HG02938 (cell line): Measurements from ENCODE around the gene UGDH.

Experiments
- ATAC-seq: cut with Tn5 transposase; IDR thresholded peaks from one replicate; pipeline ENCODE4 v1.9.1; 2021; ENCODE audit warnings: mild to moderate bottlenecking, moderate library complexity; ENCODE audit not compliant: unreplicated experiment

UGDH gene

DNA sequence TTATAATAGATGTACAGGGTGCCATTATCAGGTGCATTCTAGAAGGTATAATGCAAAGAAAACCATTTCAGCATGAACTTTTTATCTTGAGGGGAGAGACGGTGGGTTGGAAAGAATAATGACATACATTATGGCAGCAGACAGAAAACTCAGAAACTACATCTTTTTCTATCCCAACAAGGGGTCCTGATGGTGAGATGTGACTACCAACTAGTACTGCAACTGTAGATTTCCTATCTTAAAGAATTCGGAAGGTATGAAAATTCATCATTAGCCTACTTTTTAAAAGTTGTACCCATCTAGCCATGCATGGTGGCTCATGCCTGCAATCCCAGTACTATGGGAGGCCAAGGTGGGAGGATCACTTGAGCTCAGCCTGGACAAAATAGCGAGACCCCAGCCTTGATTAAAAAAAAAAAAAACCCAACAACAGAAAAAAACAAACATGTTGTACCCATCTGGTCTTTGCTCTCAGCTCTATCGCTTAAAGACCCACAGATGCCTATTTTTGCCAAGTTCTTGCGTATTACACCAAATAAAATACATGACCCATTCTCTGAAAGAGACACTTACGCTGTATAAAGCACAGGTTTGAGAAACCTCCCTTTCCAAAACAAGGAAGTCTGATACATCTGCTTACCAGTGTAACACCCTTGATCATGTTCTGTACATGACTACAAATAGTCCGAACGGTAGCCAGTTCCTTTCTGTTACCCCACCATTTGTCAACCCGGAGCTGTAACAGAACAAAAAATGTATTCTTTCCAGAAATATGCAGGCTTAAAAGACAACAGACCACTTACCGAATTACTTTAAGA, 70.1 kb downstream of the UGDH start:
- ATAC-seq, result no peak

DNA sequence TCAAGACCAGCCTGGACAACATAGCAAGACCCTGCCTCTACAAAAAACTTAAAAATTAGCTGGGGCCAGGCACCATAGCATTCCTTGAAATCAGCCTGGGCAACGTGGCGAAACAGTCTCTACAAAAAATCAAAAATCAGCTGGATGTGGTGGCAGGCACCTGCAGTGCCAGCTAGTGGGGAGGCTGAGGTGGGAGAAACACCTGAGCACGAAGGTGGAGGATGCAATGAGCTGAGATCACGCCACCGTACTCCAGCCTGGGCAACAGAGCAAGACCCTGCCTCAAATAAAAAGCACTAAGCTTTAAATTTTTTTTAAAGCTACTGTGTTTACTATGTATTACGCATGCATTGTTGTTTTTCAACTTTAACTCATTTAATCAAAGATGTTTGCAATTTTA, 71.8 kb downstream of the UGDH start:
- ATAC-seq, result no peak

DNA sequence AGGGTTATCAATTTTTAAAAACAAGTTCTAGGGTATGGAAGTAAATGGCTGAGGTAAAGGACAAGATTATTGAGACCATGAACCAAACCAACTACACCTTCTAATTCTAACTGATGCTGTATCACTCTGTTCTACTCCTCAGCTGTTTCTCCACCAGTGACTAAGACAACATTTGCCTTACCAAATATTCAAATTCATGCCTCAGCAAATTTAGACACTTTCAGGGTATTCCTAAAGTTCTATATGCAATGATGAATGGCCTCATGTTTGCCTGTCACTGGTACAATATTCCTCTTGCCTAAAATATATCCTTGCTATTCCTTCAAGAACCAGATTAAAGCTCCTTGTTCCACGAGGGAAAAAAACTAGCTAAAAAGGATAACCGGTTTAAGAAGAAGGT, 73.5 kb downstream of the UGDH start:
- no peak for ATAC-seq

GRCh38 chr4:39452860-39453587, 74.2 kb downstream of the UGDH start:
- no peak for ATAC-seq

DNA sequence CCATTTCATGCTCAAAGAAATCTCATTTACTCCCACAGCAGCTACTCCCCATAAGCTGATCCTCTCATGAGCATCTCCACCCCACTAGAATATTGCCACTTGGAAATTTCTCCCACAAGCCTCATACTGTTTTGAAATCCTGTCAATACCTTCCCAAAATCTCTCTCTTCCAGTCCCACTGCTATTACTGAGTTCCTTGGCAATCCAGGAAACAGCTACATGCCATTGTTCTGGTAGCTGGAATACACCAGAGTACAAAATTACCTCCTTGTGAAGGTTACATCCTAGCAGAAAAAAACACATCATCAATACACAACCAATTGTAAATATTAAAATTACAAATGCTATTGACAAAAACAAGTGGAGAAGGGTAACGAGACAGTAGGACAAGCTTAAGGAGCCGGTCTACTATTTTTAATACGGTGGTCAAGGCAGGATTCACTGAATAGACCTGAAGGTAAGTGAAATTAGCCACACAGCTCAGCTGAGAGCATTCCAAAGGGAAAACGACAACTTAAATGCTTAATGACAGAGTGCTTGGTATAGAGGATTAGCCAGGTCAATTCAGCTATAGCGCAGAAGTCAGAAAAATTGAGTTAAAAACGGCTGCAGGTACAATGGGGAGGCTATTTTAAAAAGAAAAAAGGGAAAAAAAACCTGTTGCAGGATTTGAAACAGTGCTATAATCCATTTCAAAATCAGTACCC, 74.9 kb downstream of the UGDH start:
- no peak for ATAC-seq

DNA sequence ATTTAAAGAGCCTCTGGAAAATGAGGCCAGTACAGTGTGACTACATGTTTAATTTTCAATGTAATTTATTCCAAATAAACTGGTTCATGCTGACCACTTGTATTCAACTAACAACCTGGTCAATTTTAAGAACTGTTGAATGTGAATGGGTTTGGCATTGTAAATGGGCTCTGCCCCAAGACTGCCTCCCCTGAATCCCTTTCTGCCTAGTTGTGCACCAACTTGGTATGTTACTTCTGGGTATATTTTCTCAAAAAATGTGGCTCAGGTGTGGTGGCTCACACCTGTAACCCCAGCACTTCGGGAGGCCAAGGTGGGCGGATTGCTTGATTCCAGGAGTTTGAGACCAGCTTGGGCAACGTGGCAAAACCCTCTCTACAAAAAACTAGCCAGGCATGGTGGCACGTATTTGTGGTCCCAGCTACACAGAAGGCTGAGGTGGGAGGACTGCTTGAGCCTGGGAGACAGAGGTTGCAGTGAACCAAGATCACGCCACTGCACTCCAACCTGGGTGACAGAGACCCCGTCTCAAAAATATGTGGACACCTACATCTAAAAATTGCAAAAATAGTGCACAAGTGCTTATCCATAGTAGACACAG, 75.7 kb downstream of the UGDH start:
- no peak for ATAC-seq

DNA sequence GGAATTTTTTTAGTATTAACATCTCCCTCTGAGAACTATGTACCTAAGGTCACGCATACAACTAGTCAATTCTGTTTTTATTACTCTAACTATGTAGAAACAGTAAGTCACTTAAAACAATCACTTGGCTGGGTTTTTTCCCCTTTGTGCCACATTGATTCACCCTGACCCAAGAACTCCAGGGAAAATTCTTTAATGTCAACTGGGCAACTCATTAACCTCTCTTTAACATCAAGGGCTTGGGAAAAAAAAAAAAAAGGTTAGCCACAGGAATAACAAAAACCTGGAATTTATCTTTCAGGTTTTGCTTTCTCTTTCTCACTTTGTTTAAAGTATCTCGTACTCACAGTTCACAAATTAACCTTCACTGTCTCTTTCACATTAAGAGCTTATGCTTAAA, 76.6 kb downstream of the UGDH start:
- ATAC-seq, result no peak
